HepG2 (cell line): Measurements from ENCODE around the gene CDK8. TPM values are rescaled to one million over a fixed set of nuclear protein-coding genes. Genes with fewer than 3 reads are reported as not detected.
A peak's percentile ranks its signal among the peaks of the same experiment; 100 is the strongest.

ENCODE experiments used
- ATAC-seq: fragments of 200-7000 bp; cut with Tn5 transposase; 3 replicates; pipeline ENCODE4 v1.9.1; 2020; ENCODE audit warnings: mild to moderate bottlenecking, moderate library complexity
- BruUV-seq: library from RNA; stranded (reverse); fragments of 400-500 nt; replicated peaks from 2 replicates; lab custom pipeline; 2021; lab: Mats Ljungman, UMichigan
- CTCF ChIA-PET: fragments of 300-600 bp; formaldehyde crosslinking; extraction: SDS; loops from one replicate; lab custom pipeline; 2021; ENCODE audit warnings: low total read pairs, inconsistent platforms, low intra/inter-chr PET ratio; lab: Yijun Ruan, JAX
- POLR2A ChIA-PET: fragments of 350-600 bp; sonication (Branson Sonifier 250); formaldehyde crosslinking; loops from one replicate; lab custom pipeline; 2020; ENCODE audit warnings: antibody characterized with exemption, inconsistent platforms; lab: Yijun Ruan, JAX
- DNase-seq: peaks from one replicate; pipeline ENCODE4 v3.0.0-alpha.2; 2015; ENCODE audit warnings: low spot score
- FAIRE-seq: peaks from 3 replicates; lab custom pipeline; 2011; peaks lifted over from hg19 to GRCh38; lab: Jason Lieb, UNC
- H2AFZ ChIP-seq: one replicate; pipeline ENCODE4 v1.6.1; 2011; ENCODE audit warnings: low read length, inconsistent platforms
- H3K27ac ChIP-seq: fragments of 300-600 bp; 3 replicates; pipeline ENCODE4 v1.8.0; 2011; ENCODE audit warnings: mixed run types, mild to moderate bottlenecking, mixed read lengths, low read length, inconsistent platforms; ENCODE audit not compliant: insufficient read depth; ENCODE audit errors: extremely low read length
- H3K27me3 ChIP-seq, 2 experiments: fragments of 200-600 bp in 1 of 2; 2 replicates in 1 of 2; 3 replicates in 1 of 2; pipeline versions ENCODE4 v1.6.0 to v1.8.0; 2011; ENCODE audit warnings: low read length in 2 of 2, mild to moderate bottlenecking in 2 of 2, moderate library complexity in 2 of 2, inconsistent platforms in 1 of 2; ENCODE audit not compliant: insufficient read depth in 2 of 2, control insufficient read depth in 1 of 2
- H3K36me3 ChIP-seq, 2 experiments: fragments of 200-600 bp in 1 of 2; replicated peaks in 1 of 2; 2 replicates in 1 of 2; 3 replicates in 1 of 2; pipeline versions ENCODE4 v1.5.1 to v1.8.0; 2011; ENCODE audit warnings: low read length in 2 of 2, inconsistent platforms in 1 of 2; ENCODE audit not compliant: insufficient read depth in 2 of 2, control insufficient read depth in 1 of 2
- H3K4me1 ChIP-seq: 2 replicates; pipeline ENCODE4 v1.5.1; 2012; ENCODE audit warnings: low read length, inconsistent platforms; ENCODE audit not compliant: insufficient read depth
- H3K4me2 ChIP-seq: 2 replicates; pipeline ENCODE4 v1.6.0; 2011; ENCODE audit warnings: low read depth, low read length, inconsistent platforms
- H3K4me3 ChIP-seq, 3 experiments: fragments of 200-600 bp in 1 of 3; sonication (generic), shearing (Covaris generic) in 1 of 3; replicated peaks in 1 of 3; 2 replicates each; pipeline ENCODE4 v1.5.1; 2011 to 2016; ENCODE audit warnings: low read length in 3 of 3, inconsistent platforms in 2 of 3, low read depth in 2 of 3, mild to moderate bottlenecking in 2 of 3, control low read depth in 1 of 3, mixed read lengths in 1 of 3; ENCODE audit not compliant: insufficient read depth in 1 of 3
- H3K79me2 ChIP-seq: one replicate; pipeline ENCODE4 v1.6.1; 2011; ENCODE audit warnings: low read length, inconsistent platforms; ENCODE audit not compliant: insufficient read depth
- H3K9ac ChIP-seq: 2 replicates; pipeline ENCODE4 v1.6.0; 2011; ENCODE audit warnings: mild to moderate bottlenecking, low read depth, low read length, inconsistent platforms; ENCODE audit not compliant: insufficient read depth
- H3K9me3 ChIP-seq: 2 replicates; pipeline ENCODE4 v1.5.1; 2012; ENCODE audit warnings: mild to moderate bottlenecking, low read length
- H4K20me1 ChIP-seq: 2 replicates; pipeline ENCODE4 v1.6.0; 2011; ENCODE audit warnings: inconsistent platforms, mild to moderate bottlenecking, low read length, moderate library complexity; ENCODE audit not compliant: insufficient read depth
- ASH2L ChIP-seq: fragments of 300-600, 200-600 bp; sonication (generic); IDR thresholded peaks from 2 replicates; pipeline ENCODE4 v1.7.0; 2017; ENCODE audit warnings: low read depth, mild to moderate bottlenecking, moderate library complexity, mixed read lengths, low read length; ENCODE audit not compliant: insufficient read length
- GATAD2A ChIP-seq: IDR thresholded peaks from 2 replicates; pipeline ENCODE4 v1.6.1; 2016
- JUNB ChIP-seq: sonication (generic); formaldehyde crosslinking; IDR thresholded peaks from 2 replicates; pipeline ENCODE4 v1.8.0; 2022; ENCODE audit warnings: missing genetic modification reagents, mild to moderate bottlenecking, borderline replicate concordance
- KAT7 ChIP-seq: IDR thresholded peaks from 2 replicates; pipeline ENCODE4 v1.6.1; 2018; ENCODE audit warnings: borderline replicate concordance, missing compliant biosample characterization
- NCOA1 ChIP-seq: sonication (generic); formaldehyde crosslinking; IDR thresholded peaks from 2 replicates; pipeline ENCODE4 v1.9.0; 2021; ENCODE audit warnings: missing genetic modification reagents
- NFYC ChIP-seq: IDR thresholded peaks from 2 replicates; pipeline ENCODE4 v1.6.1; 2016; ENCODE audit warnings: missing genetic modification reagents, missing compliant biosample characterization
- NR2C2 ChIP-seq: sonication (generic); formaldehyde crosslinking; IDR thresholded peaks from 2 replicates; pipeline ENCODE4 v1.4.0; 2020; ENCODE audit warnings: missing genetic modification reagents, mild to moderate bottlenecking, moderate library complexity, borderline replicate concordance
- PHF21A ChIP-seq: sonication (generic); formaldehyde crosslinking; IDR thresholded peaks from 2 replicates; pipeline ENCODE4 v1.5.0; 2020; ENCODE audit warnings: mild to moderate bottlenecking, missing genetic modification reagents
- RFXAP ChIP-seq: sonication (generic); formaldehyde crosslinking; IDR thresholded peaks from 2 replicates; pipeline ENCODE4 v1.4.0; 2020; ENCODE audit warnings: missing genetic modification reagents, borderline replicate concordance
- SAP130 ChIP-seq: IDR thresholded peaks from 2 replicates; pipeline ENCODE4 v1.6.1; 2016; ENCODE audit warnings: low read depth
- SIX4 ChIP-seq: sonication (generic); formaldehyde crosslinking; IDR thresholded peaks from 2 replicates; pipeline ENCODE4 v1.4.0; 2020; ENCODE audit warnings: missing genetic modification reagents
- SOX5 ChIP-seq: IDR thresholded peaks from 2 replicates; pipeline ENCODE4 v1.6.1; 2016; ENCODE audit warnings: borderline replicate concordance
- XRCC5 ChIP-seq: fragments of 200-400 bp; formaldehyde crosslinking; optimal IDR thresholded peaks from 2 replicates; pipeline ENCODE3; 2017; ENCODE audit warnings: mild to moderate bottlenecking, low read length
- ZNF121 ChIP-seq: sonication (generic); formaldehyde crosslinking; IDR thresholded peaks from 2 replicates; pipeline ENCODE4 v1.5.0; 2020; ENCODE audit warnings: mild to moderate bottlenecking, missing genetic modification reagents
- ZNF160 ChIP-seq: sonication (generic); formaldehyde crosslinking; IDR thresholded peaks from 2 replicates; pipeline ENCODE4 v1.8.0; 2022; ENCODE audit warnings: mild to moderate bottlenecking, inconsistent platforms, missing genetic modification reagents
- ZNF468 ChIP-seq: sonication (generic); formaldehyde crosslinking; IDR thresholded peaks from 2 replicates; pipeline ENCODE4 v1.8.0; 2022; ENCODE audit warnings: mild to moderate bottlenecking, moderate library complexity, missing genetic modification reagents
- ZNF709 ChIP-seq: sonication (generic); formaldehyde crosslinking; IDR thresholded peaks from 2 replicates; pipeline ENCODE4 v1.5.0; 2020; ENCODE audit warnings: mild to moderate bottlenecking, missing genetic modification reagents
- ZNF883 ChIP-seq: sonication (generic); formaldehyde crosslinking; IDR thresholded peaks from 2 replicates; pipeline ENCODE4 v1.5.1; 2020; ENCODE audit warnings: mild to moderate bottlenecking, missing genetic modification reagents; ENCODE audit errors: not compliant biosample characterization
- ZNF891 ChIP-seq: sonication (generic); formaldehyde crosslinking; IDR thresholded peaks from 2 replicates; pipeline ENCODE4 v1.5.0; 2020; ENCODE audit warnings: mild to moderate bottlenecking, missing genetic modification reagents
- ZSCAN12 ChIP-seq: sonication (generic); formaldehyde crosslinking; IDR thresholded peaks from 2 replicates; pipeline ENCODE4 v1.9.0; 2021; ENCODE audit warnings: mild to moderate bottlenecking, missing genetic modification reagents
- WGBS: methylation state at CpG from one replicate; pipeline ENCODE4 v1.1.6; 2017; ENCODE audit warnings: low lambda C conversion rate; 5-methylcytosine and 5-hydroxymethylcytosine counted together
- in situ Hi-C: cut with HindIII; loops from 2 replicates; pipeline ENCODE4 v1.10.0; 2017; ENCODE audit warnings: low pct_unique_long_range_greater_than_20kb; ENCODE audit not compliant: extremely low pct_ligation_motif_present
- intact Hi-C: fragments of 100-400 bp; cut with micrococcal nuclease; formaldehyde crosslinking; loops from one replicate; pipeline ENCODE4 v1.10.0; 2022; ENCODE audit not compliant: unreplicated experiment
- polyA plus RNA-seq, 8 experiments: library from polyadenylated mRNA; depleted of rRNA in 3 of 8; stranded (reverse) in 7 of 8; unstranded in 1 of 8; fragments of >200 nt; fragmentation: Illumina TruSeq in 4 of 8; extraction: Trizol in 4 of 8; gene quantifications; 2 replicates each; pipeline versions ENCODE4 v1.2.1 to v1.2.3, GENCODE V29; 2011 to 2016; ENCODE audit warnings: low read depth in 4 of 8, missing spikeins in 1 of 8, mixed read lengths in 1 of 8; ENCODE audit not compliant: insufficient read depth in 1 of 8
- total RNA-seq, 5 experiments: library from RNA; depleted of rRNA; stranded (reverse); fragments of >200 nt; fragmentation: Illumina TruSeq; extraction: Trizol; gene quantifications; 2 replicates each; pipeline ENCODE4 v1.2.3, GENCODE V29; 2016; ENCODE audit warnings: low read depth in 1 of 5
- TF ChIP-seq, protein P1 (sequence below): sonication (generic); formaldehyde crosslinking; IDR thresholded peaks from 2 replicates; pipeline ENCODE4 v1.5.1; 2020; ENCODE audit warnings: mild to moderate bottlenecking, missing genetic modification reagents, moderate library complexity
- TF ChIP-seq, protein P2 (sequence below): IDR thresholded peaks from 2 replicates; pipeline ENCODE4 v1.6.1; 2016; ENCODE audit warnings: mild to moderate bottlenecking

Gene CDK8
- total and polyA plus RNA-seq, 2 of the 13 experiments (the other 11 are each of a cell fraction or from before 2014, with no cell fraction given), result 15.8 to 16.4 TPM

DNA sequence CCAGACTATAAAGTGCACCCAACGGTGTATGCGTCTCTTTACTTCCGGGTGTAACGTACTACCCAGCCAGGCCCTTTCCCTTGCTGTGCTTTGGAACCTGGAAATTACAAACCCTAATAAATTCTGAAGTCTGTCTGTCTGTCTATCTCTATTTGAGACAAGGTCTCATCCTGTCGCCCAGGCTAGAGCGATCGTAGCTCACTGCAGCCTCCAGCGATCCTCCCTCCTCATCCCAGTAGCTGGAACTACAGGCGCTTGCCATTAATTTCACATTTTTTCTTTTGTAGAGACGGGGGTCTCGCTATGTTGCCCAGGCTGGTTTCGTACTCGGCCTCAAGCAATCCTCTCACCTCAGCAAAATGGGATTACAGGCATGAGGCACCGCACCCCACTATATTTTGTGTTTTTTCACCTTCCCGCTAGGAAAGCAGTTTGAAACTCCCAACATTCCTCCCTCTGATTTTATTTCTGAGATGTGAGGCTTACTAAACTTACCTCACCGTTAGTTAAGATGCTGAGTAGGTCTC lies 31.3 kb upstream of the CDK8 start:
- Histone ChIP-seq H3K27me3 (no peaks in the 10 kb centered on the region; a peak in 1 of 5 replicates), H3K79me2 (peaks cover 12% of the 10 kb centered on the region), H3K9ac (peak overlapping the region; percentile 98), H3K36me3 (peaks cover 1 to 7% of the 10 kb centered on the region in 2 experiments; a peak in 3 of 5 replicates), H2AFZ (peak overlapping the region; percentile 94), H3K4me3 (peak overlapping the region; percentile 95 to 99 (median 97)), H3K9me3 (no peaks in the 10 kb centered on the region), H4K20me1 (no peaks in the 10 kb centered on the region), H3K27ac (peak overlapping the region; percentile 97), H3K4me1 (peaks cover 27% of the 10 kb centered on the region), H3K4me2 (peak overlapping the region; percentile 80)
- BruUV-seq, result no TSS peak
- in situ Hi-C loops (no loop called here), intact Hi-C loops (loop anchor here (2.0 kb wide), 1 partner anchor 36 kb away; no protein-coding TSS in a partner anchor)
- WGBS, result 8% methylated on average over 12 of the region's 16 CpGs
- DNase-seq, result no peak
- FAIRE-seq, result no peak
- ATAC-seq, result peak; percentile 72; the same call in 2 of the 3 replicates
- CTCF ChIA-PET, result no interaction called here
- POLR2A ChIA-PET, result interaction anchor here (0.5 to 1.6 kb wide), 12 partner anchors 9 to 1916 kb away, joined by 3 to 5 read pairs (median 4); no protein-coding TSS in a partner anchor
- no peak for TF ChIP-seq NFYC (CRISPR knock-in tag)
- peak; percentile 14; the same call in 1 of the 2 replicates for TF ChIP-seq KAT7 (CRISPR knock-in tag)
- TF ChIP-seq ZNF891 (CRISPR knock-in tag), result no peak
- TF ChIP-seq ZNF883 (CRISPR knock-in tag), result peak; percentile 5
- peak; percentile 8 for TF ChIP-seq ASH2L
- peak; percentile 9; the same call in 1 of the 2 replicates for TF ChIP-seq NR2C2 (CRISPR knock-in tag)
- TF ChIP-seq, protein P1, sequence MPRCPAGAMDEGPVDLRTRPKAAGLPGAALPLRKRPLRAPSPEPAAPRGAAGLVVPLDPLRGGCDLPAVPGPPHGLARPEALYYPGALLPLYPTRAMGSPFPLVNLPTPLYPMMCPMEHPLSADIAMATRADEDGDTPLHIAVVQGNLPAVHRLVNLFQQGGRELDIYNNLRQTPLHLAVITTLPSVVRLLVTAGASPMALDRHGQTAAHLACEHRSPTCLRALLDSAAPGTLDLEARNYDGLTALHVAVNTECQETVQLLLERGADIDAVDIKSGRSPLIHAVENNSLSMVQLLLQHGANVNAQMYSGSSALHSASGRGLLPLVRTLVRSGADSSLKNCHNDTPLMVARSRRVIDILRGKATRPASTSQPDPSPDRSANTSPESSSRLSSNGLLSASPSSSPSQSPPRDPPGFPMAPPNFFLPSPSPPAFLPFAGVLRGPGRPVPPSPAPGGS (CRISPR knock-in tag), result 0 out of 2 replicates have a peak, but pooled peaks have one; percentile 17
- TF ChIP-seq ZNF121, result peak; percentile 97
- 0 out of 2 replicates have a peak, but pooled peaks have one; percentile 0 for TF ChIP-seq ZSCAN12 (CRISPR knock-in tag)
- peak; percentile 13 for TF ChIP-seq RFXAP (CRISPR knock-in tag)
- TF ChIP-seq GATAD2A (CRISPR knock-in tag), result 0 out of 2 replicates have a peak, but pooled peaks have one; percentile 1
- TF ChIP-seq SAP130, result 0 out of 2 replicates have a peak, but pooled peaks have one; percentile 1
- TF ChIP-seq PHF21A (CRISPR knock-in tag), result 0 out of 2 replicates have a peak, but pooled peaks have one; percentile 0
- 0 out of 2 replicates have a peak, but pooled peaks have one; percentile 80 for TF ChIP-seq NCOA1 (CRISPR knock-in tag)
- TF ChIP-seq, protein P2, sequence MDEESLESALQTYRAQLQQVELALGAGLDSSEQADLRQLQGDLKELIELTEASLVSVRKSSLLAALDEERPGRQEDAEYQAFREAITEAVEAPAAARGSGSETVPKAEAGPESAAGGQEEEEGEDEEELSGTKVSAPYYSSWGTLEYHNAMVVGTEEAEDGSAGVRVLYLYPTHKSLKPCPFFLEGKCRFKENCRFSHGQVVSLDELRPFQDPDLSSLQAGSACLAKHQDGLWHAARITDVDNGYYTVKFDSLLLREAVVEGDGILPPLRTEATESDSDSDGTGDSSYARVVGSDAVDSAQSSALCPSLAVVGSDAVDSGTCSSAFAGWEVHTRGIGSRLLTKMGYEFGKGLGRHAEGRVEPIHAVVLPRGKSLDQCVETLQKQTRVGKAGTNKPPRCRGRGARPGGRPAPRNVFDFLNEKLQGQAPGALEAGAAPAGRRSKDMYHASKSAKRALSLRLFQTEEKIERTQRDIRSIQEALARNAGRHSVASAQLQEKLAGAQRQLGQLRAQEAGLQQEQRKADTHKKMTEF (CRISPR knock-in tag), result peak; percentile 73; the same call in 1 of the 2 replicates
- peak; percentile 40; the same call in 1 of the 2 replicates for TF ChIP-seq ZNF709
- no peak for TF ChIP-seq SIX4 (CRISPR knock-in tag)
- peak; percentile 2 for TF ChIP-seq XRCC5
- TF ChIP-seq ZNF468 (CRISPR knock-in tag), result 0 out of 2 replicates have a peak, but pooled peaks have one; percentile 19
- 0 out of 2 replicates have a peak, but pooled peaks have one; percentile 1 for TF ChIP-seq SOX5
- 0 out of 2 replicates have a peak, but pooled peaks have one; percentile 2 for TF ChIP-seq ZNF160
- TF ChIP-seq JUNB (CRISPR knock-in tag), result 0 out of 2 replicates have a peak, but pooled peaks have one; percentile 1
